Epidermal melanocyte (primary cell): ENCODE results near the gene KLHL21.
"Not testable (repeated sequence)": the region's sequence is repeated elsewhere in the genome, so short reads cannot be mapped to it uniquely, and the experiment has no call there.

ENCODE experiments used
- DNase-seq: peaks from one replicate; pipeline ENCODE4 v3.0.0; 2011; ENCODE audit warnings: low spot score; ENCODE audit not compliant: insufficient read length

The KLHL21 gene

DNA sequence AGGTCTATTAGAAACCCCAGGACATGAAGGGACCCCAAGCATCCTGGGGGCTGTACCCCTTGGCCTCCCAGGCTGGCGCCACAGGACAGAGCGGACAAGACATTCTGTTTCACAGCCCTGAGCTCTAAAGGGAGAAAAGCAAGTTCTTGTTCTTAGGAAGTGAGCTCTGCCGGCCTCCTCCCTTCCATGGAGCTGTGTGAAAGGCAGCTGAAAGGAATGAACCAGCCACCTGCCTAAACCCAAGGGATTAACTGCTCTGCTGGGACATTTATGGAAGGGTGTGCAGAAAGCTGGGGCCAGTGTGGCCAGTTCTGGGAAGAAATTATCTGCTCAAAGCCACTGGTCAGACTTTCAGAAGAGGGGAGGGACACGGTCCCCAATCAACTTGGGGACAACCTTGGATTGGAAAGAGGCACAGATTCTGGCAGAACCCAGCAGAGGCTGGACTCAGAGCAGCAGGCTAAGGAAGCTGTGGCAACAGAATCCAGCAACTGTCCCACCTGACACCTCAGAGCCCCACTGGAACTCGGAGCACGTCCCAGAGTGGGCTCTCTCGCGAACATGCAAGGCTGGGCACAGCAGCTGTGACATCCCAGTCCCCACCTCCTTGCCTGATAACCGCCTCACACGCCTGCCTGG, 2.1 kb downstream of the KLHL21 start:
- DNase-seq = no peak

DNA sequence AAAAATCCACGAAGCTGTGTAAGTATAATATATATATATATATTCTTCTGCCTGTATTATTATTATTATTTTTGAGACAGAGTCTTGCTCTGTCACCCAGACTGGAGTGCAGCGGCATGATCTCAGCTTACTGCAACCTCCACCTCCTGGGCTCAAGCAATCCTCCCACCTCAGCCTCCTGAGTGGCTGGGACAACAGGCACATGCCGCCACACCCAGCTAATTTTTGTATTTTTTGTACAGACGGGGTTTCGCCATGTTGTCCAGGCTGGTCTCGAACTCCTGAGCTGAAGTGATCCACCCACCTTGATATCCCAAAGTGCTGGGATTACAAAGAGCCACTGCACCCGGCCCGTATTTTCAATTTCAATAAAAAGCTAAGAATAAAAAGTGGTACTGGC, 2.7 kb downstream of the KLHL21 start:
- not testable (repeated sequence) for DNase-seq

- DNase-seq = no peak
These were observed 3.3 kb downstream of the KLHL21 start for GRCh38 chr1:6599141-6599975.

DNA sequence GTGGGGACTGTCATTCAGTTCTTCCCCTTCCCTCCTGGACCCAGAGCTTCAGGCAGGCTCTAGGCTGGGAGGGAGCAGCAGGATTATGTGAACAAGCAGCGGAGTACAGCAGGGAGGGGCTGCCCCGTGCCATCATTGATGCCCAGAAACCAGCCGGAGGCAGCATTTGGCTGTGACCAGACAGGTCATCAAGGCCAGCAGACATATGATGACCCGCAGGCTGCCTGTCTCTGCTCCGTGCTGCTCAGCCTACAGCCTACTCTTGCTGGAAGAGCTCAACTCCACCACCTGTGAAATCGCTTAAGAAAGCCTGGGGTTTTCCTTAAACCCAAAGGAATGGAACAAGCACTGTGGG, 4.9 kb downstream of the KLHL21 start:
- DNase-seq = no peak

- no peak for DNase-seq
These were observed 5.5 kb downstream of the KLHL21 start for GRCh38 chr1:6596886-6597776.

DNA sequence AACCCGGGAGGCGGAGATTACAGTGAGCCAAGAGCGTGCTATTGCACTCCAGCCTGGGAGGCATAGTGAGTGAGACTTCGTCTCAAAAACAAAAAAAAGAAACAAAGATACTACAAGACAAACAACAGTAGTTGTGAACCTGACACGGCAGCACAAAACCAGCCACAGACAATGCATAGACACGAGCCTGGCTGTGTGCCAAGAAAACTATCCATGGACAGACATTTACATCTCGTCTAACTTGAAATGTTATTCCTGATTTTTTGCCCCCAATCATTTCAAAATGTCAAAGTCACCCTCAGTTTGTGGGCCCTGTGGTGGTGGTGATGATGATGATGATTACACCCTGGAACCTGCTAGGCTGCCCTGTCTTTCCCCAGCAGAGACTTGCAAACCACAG, 6.3 kb downstream of the KLHL21 start:
- no peak for DNase-seq

- no peak for DNase-seq
These were observed 7.5 kb downstream of the KLHL21 start for GRCh38 chr1:6594977-6595740.

DNA sequence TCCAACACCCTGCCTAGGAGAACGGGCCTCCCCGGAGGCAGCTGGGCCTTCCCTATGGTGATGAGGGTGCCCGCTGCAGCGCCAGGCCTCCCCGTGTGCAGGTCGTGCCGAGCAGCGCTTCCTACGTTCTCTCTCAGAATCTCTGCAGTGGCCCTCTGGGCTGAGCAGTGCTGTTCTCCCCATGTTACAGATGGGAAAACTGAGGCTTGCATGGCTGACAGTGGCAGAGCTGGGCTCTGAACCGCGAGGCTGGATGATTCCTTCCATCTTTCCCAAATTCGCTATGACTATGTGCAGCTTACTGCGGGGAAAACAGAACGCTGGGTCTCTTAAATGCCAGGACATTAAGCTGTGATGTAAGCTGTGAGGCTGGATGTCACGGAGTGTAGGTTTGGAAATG, 8.9 kb downstream of the KLHL21 start:
- DNase-seq = no peak

DNA sequence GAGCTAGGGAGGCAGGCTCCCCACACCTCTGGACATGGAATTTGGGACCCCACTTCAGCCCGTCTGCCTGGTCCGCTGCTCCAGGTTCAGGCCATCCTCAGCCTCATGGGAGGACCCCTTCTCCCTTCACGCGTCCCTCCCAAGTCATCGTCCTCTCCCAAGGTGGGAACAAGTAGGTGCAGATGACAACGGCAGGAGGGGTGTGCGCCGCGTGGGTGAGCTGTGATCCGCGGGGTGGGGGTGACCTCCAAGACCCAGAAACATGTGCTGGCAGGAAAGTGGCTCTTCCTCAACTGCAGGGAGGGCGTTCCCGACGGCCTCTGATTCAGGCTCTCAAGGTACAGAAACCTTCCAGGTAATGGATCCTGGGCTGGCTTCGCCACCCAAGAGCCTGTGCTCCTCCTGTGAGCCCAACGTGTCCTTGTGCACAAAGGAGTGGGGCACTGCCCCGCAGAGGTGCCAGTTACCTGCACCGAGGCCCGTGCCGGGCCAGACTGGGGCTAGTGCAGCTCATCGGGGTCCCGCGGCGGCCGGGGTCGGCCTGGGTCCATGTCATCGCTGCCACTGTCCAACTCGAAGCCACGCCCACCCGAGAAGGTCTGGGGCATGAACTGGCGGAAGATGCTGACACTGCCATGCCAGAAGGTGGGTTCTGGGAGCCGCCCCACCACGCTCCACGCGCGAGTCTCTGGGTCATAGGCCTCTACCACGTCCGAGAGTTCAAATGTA, 9.6 kb downstream of the KLHL21 start:
- no peak for DNase-seq

DNA sequence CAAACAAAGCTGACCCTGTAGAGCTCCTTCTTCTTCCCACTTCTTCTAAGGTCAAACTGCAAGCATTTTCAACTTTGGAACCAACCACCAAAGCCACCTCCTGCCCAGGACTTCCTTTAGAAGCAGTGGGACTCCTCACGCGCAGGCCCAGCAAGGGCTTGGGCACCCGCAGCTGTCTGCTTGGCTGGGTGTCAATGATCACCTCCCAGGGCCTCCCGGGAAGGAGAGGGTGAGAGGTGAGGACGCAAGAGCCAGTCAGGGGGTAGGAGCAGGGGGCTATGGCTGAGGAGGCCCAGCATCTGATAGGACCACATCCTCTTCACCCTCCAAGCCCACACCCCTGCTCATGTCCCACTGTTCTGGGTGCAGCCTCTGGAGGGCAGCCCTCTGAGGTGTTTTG, 10.2 kb downstream of the KLHL21 start:
- DNase-seq = no peak

- DNase-seq = no peak
These were observed 11.0 kb downstream of the KLHL21 start for GRCh38 chr1:6591644-6592043.

DNA sequence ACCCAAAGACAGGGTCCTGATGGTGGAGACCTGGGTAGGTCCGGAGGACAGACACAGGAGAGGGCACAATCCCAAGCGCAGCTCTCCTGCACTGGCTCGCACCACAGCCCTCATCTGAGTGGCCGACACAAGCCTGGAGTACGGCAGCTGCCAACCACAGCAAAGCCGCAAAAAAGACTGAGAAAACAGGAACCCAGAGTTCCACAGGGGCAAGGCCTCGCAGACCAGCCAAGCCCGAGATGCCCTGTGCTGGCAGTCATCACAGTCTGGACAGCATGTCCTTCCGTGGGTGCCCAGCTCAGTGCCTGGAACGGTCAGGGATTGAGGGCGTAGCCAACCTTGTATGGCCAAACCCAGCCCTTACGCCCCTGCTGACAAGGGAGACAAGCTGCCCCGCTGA, 11.4 kb downstream of the KLHL21 start:
- no peak for DNase-seq

DNA sequence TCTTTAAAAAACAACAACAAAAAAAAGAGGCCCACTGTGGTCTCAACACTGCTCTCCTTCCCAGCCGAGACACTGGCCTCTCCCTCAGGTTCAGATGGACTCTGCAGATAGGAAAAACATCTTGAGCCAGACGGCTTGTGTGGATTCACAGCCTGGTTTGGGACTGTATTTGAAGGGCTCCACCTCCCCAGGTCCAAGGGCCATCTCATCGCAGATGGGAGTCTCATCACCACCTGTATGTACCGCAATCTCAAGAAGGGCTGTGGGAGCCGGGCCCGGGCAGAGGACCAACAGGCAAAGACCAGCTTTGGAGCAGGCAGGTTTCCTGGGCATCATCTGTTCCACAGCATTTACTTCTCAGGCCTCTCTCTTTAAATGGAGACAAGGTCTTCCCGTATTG, 12.6 kb downstream of the KLHL21 start:
- DNase-seq = no peak

DNA sequence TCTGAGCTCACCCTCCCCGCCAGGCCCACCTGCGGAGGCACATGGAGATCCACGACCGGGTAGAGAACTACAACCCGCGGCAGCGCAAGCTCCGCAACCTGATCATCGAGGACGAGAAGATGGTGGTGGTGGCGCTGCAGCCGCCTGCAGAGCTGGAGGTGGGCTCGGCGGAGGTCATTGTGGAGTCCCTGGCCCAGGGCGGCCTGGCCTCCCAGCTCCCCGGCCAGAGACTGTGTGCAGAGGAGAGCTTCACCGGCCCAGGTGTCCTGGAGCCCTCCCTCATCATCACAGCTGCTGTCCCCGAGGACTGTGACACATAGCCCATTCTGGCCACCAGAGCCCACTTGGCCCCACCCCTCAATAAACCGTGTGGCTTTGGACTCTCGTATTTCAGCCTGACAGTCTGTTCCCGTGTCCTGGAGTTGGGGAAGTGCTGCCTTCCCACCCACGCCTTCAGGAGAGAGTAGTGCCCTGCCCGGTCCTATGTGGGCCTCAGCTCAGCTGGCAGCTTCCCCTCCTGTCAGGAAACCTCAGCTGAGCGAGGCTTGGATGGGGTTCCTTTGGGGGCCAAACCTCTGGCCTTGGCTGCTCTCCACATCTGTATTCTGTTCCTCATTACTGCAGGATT, 13.7 kb downstream of the KLHL21 start:
- DNase-seq = no peak

DNA sequence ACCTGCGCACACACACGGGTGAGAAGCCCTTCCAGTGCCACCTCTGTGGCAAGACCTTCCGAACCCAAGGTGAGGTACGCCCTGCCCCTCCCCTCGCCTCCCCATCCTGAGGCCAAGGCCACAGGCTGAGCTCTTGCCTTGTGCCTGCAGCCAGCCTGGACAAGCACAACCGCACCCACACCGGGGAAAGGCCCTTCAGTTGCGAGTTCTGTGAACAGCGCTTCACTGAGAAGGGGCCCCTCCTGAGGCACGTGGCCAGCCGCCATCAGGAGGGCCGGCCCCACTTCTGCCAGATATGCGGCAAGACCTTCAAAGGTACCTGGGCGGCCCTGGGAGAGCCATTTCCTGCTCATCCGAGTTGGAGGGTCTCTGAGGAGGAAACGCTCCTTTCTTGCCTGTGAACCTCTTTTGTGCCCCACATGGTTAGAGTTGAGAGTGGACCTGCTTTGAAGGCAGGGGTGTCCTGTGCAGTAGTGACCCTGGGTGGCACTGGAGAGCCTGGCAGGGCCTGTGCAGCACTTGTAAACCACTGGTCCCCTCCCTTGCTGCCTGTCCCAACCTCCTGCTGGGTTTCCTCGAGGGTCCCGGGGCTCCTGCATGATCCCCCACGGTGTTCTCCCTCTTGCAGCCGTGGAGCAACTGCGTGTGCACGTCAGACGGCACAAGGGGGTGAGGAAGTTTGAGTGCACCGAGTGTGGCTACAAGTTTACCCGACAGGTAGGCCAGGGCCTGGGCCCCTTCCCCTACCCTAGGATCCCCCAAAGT, 14.4 kb downstream of the KLHL21 start:
- no peak for DNase-seq

DNA sequence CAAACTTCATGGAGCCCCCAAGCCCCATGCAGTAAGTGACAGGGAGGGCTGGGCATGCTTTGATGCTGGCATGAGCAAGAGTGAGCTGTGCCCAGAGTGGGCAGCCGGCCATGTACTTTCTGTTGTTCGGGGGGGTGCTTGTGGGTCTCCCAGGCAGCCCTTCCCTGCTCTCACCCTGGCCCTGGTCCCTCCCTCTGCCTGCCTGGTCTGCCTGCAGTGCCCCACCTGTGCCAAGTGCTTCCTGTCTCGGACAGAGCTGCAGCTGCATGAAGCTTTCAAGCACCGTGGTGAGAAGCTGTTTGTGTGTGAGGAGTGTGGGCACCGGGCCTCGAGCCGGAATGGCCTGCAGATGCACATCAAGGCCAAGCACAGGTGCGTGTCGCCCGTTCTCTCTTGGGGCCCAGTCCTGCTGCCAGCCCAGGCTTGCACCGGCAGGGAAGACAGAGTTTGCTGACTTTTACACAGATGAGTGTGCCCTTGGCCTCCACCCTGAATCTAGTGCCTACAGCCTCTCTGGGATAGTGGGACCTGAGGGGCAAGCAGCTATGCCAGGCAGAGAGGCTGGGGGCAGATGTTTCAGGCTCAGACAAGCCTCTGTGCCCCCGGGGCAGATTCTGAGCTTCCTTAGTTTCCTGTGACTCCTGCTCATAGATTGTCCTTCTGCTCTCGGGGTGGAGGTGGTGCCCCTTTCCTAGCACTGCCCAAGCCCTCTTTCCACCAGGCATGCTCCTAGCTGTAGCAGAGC, 15.2 kb downstream of the KLHL21 start:
- no peak for DNase-seq

DNA sequence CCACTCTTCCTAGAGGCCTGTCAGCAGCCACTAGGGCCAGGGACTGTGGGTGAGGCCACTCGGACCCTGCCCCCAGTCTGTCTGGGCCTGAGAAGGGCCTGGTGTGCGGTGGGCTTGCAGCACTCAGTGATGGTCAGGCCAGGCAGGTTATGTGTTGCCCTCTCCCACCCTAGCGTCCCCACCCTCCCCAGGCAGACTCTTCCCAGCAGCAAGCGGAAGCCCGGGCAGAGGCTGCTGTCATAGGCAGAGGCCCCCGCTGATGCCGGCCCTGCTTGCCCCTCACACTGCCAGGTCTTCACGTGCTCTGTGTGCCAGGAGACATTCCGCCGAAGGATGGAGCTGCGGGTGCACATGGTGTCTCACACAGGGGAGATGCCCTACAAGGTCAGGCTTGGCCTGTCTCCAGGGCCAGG, 16.3 kb downstream of the KLHL21 start:
- no peak for DNase-seq

GRCh38 chr1:6585841-6586240, 16.8 kb downstream of the KLHL21 start:
- DNase-seq = no peak
